Measurements from ENCODE around the gene OLFML1.

GRCh38 chr11:7532405-7533145 is 47.3 kb downstream of the OLFML1 start:
- TF ChIP-seq POLR2A (IDR thresholded peaks at IDR 0.05): no peak
- TF ChIP-seq CTCF (IDR thresholded peaks at IDR 0.05): no peak

All from heart left ventricle (tissue), 13 donors.